HG02885 (cell line): ENCODE data around the gene WFIKKN1.
A peak's percentile ranks its signal among the peaks of the same experiment; 100 is the strongest.

Source experiments
- ATAC-seq: cut with Tn5 transposase; IDR thresholded peaks from one replicate; pipeline ENCODE4 v1.9.1; 2021; ENCODE audit warnings: mild to moderate bottlenecking; ENCODE audit not compliant: unreplicated experiment, poor library complexity

WFIKKN1 gene

GRCh38 chr16:636206-637080, 5.7 kb downstream of the WFIKKN1 start, which contains the start of gene METTL26:
Gene METTL26 (minus strand): TSS chr16:636305. CDS start chr16:636290, 15 bp downstream.
- ATAC-seq = peak; percentile 74

GRCh38 chr16:637081-638018, 6.6 kb downstream of the WFIKKN1 start:
- no peak for ATAC-seq

GRCh38 chr16:638034-638543, 7.3 kb downstream of the WFIKKN1 start:
- ATAC-seq = no peak

- ATAC-seq = no peak
Observed at GRCh38 chr16:638836-639235, 8.1 kb downstream of the WFIKKN1 start.

- ATAC-seq = no peak
Observed at GRCh38 chr16:640614-641013, 9.8 kb downstream of the WFIKKN1 start.

GRCh38 chr16:641326-642188, 10.8 kb downstream of the WFIKKN1 start, which contains the start of gene MCRIP2:
Gene MCRIP2 (plus strand): TSS chr16:641828. CDS start chr16:641992, 164 bp downstream.
- peak; percentile 56 for ATAC-seq

- ATAC-seq = peak; percentile 50
Observed at GRCh38 chr16:642189-643049, 11.6 kb downstream of the WFIKKN1 start.

- no peak for ATAC-seq
Observed at GRCh38 chr16:643050-643368, 12.2 kb downstream of the WFIKKN1 start.

GRCh38 chr16:644556-644955, 13.8 kb downstream of the WFIKKN1 start:
- no peak for ATAC-seq

- ATAC-seq = no peak
Observed at GRCh38 chr16:645852-646678, 15.3 kb downstream of the WFIKKN1 start.

GRCh38 chr16:646679-647172, 15.9 kb downstream of the WFIKKN1 start:
- no peak for ATAC-seq

- ATAC-seq = no peak
Observed at GRCh38 chr16:647173-647902, 16.6 kb downstream of the WFIKKN1 start.

- no peak for ATAC-seq
Observed at GRCh38 chr16:648071-648780, 17.4 kb downstream of the WFIKKN1 start.

- ATAC-seq = peak; percentile 79
Observed at GRCh38 chr16:648781-649589, 18.2 kb downstream of the WFIKKN1 start, which contains the start of gene WDR90. Gene WDR90 (plus strand): TSS chr16:649365. CDS start chr16:649417, 52 bp downstream.

- peak; percentile 23 for ATAC-seq
Observed at GRCh38 chr16:649631-650030, 18.8 kb downstream of the WFIKKN1 start.

- ATAC-seq = no peak
Observed at GRCh38 chr16:651844-652243, 21.1 kb downstream of the WFIKKN1 start.
